Sigmoid colon (tissue), 7 donors: Measurements from ENCODE around the gene CERS6. TPM values are rescaled to one million over a fixed set of nuclear protein-coding genes. Genes with fewer than 3 reads are reported as not detected.

Source experiments
- DNase-seq: peaks from one replicate; pipeline ENCODE4 v3.0.0-alpha.2; 2019
- H3K27ac ChIP-seq, 4 donors: fragments of 200-600 bp; sonication (generic); one replicate each; pipeline ENCODE4 v1.5.1; 2016 to 2019; ENCODE audit warnings: mild to moderate bottlenecking in 1 of 4
- H3K27me3 ChIP-seq, 3 donors: fragments of 200-600 bp; sonication (generic); one replicate each; pipeline ENCODE4 v1.5.1; 2019; ENCODE audit warnings: mild to moderate bottlenecking in 1 of 3
- H3K36me3 ChIP-seq, 4 donors: fragments of 200-600 bp; sonication (generic); one replicate each; pipeline ENCODE4 v1.5.1; 2016 to 2019
- H3K4me1 ChIP-seq, 4 donors: fragments of 200-600 bp; sonication (generic); one replicate each; pipeline ENCODE4 v1.5.1; 2017 to 2019
- H3K4me3 ChIP-seq, 4 donors: fragments of 200-600 bp; sonication (generic); one replicate each; pipeline ENCODE4 v1.5.1; 2017 to 2019; ENCODE audit warnings: mild to moderate bottlenecking in 2 of 4, moderate library complexity in 1 of 4
- H3K9me3 ChIP-seq, 4 donors: fragments of 200-600 bp in 3 of 4; sonication (generic) in 3 of 4; one replicate each; pipeline versions ENCODE4 v1.5.1 to v1.6.1; 2013 to 2019
- EP300 ChIP-seq, 4 donors: sonication (generic); formaldehyde crosslinking; IDR thresholded peaks; one replicate each; pipeline ENCODE4 v1.6.1; 2017; ENCODE audit warnings: antibody characterized with exemption in 4 of 4
- POLR2A ChIP-seq, 2 donors: fragments of 450-650 bp; IDR thresholded peaks; one replicate each; pipeline ENCODE4 v1.6.1; 2016; ENCODE audit warnings: antibody characterized with exemption in 2 of 2, mild to moderate bottlenecking in 2 of 2, moderate library complexity in 2 of 2
- POLR2AphosphoS5 ChIP-seq, 4 donors: sonication (generic); formaldehyde crosslinking; IDR thresholded peaks; one replicate each; pipeline ENCODE4 v1.6.1; 2017; ENCODE audit warnings: antibody characterized with exemption in 4 of 4
- WGBS, 2 donors: extraction: QIAGEN DNeasy Blood & Tissue Kit; methylation state at CpG; one replicate each; pipeline ENCODE4 v1.1.7; 2013; 5-methylcytosine and 5-hydroxymethylcytosine counted together
- intact Hi-C: fragments of 100-400 bp; cut with DNase I; formaldehyde crosslinking; loops from one replicate; pipeline ENCODE4 v1.15.1; 2023
- polyA plus RNA-seq, 3 donors: library from polyadenylated mRNA; stranded (reverse); fragments of 200-250 nt; gene quantifications; one replicate each; pipeline ENCODE4 v1.2.3, GENCODE V29; 2013
- total RNA-seq, 4 donors: library from RNA; depleted of rRNA; stranded (reverse); fragments of >200 nt; gene quantifications; one replicate each; pipeline ENCODE4 v1.1.0, GENCODE V29; 2016
- TF ChIP-seq, protein P1 (sequence below), 4 experiments: fragments of 450-650 bp in 3 of 4; fragments of 200-600 bp in 1 of 4; IDR thresholded peaks; one replicate each; pipeline ENCODE4 v1.5.1; 2016 to 2019; ENCODE audit warnings: antibody characterized with exemption in 4 of 4, mild to moderate bottlenecking in 3 of 4, moderate library complexity in 2 of 4
- donor health status: healthy with polysubstance abuse.
- donor health status: Bipolar disorder and iron deficiency.
- donor health status: healthy.

Gene CERS6
- total and polyA plus RNA-seq, 7 donors: 4.4 to 21.0 (median 11.2) TPM

DNA sequence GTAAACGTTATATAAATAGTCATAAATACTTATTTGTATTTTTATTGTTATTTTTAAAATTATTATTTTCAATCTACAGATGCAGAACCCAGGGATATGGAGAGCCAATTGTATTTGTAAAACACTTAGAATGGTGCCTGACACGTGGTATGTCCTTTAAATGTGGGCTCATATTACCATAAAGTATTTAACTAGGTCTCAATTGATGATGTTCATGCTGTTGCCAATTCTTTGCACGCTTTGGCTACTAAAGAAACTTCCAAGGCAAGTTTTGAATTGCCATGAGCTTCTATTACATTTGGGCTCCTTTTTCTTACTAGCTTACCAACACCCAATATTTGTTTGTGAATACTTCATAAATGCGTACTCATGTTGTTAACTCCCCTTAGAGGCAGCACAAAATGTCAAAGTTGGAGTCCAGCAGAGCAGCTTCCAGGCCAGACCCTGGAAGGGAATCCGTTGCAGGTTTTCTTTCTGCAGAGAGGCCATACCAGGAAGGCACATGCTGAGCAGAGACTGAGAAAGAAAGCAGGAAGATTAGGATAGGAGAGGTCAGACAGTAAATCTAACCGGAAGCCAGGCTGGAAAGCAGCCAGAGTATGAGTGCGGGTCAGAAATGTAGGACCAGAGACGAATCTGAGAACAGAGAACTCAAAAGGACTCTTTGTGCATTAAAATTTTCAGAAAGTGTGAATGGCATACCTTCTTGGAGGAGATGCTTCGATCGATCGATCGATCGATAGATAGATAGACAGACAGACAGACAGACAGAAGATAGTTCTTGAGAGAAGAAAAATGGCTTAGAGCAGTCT is 342.2 kb downstream of the CERS6 start:
- WGBS, 2 donors: 64 to 80% methylated on average over 13 of the region's 13 CpGs

DNA sequence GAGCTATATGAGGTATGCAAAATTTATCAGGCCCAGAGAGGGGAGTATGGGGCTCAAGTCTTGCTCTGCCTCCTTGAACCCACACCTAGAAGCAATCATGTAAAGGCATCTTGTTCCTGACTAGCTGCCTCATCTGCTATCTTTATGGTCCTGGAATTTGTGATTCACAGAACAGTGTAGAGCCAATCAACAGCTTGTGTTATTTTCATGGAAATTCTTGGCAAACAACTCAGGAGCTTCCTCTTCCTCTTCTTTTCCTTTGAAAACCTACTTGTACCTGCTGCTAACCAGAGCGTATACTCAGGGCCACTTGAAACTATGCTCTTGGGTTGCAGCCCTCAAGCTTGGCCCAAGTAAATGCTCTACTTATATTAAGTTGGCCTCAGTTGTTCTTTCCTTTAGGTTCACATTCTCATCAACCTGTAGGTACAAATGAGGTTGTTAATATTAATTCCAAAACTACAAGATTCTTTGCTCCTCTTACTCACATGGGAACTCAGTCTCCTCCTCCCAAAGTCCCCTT is 342.9 kb downstream of the CERS6 start:
- H3K36me3 ChIP-seq: no peaks in the 10 kb centered on the region
- intact Hi-C loops: no loop called here
- no peak overlapping the region for H3K27ac ChIP-seq
- no peaks in the 10 kb centered on the region for H3K9me3 ChIP-seq
- no peak overlapping the region for H3K4me3 ChIP-seq
- no peak for DNase-seq
- 46 to 81% methylated on average over 1 of the region's 1 CpG for WGBS, 2 donors
- TF ChIP-seq POLR2A (IDR thresholded peaks at IDR 0.05) (no peak), EP300 (IDR thresholded peaks at IDR 0.05) (no peak), POLR2AphosphoS5 (IDR thresholded peaks at IDR 0.05) (no peak)
- TF ChIP-seq, protein P1, sequence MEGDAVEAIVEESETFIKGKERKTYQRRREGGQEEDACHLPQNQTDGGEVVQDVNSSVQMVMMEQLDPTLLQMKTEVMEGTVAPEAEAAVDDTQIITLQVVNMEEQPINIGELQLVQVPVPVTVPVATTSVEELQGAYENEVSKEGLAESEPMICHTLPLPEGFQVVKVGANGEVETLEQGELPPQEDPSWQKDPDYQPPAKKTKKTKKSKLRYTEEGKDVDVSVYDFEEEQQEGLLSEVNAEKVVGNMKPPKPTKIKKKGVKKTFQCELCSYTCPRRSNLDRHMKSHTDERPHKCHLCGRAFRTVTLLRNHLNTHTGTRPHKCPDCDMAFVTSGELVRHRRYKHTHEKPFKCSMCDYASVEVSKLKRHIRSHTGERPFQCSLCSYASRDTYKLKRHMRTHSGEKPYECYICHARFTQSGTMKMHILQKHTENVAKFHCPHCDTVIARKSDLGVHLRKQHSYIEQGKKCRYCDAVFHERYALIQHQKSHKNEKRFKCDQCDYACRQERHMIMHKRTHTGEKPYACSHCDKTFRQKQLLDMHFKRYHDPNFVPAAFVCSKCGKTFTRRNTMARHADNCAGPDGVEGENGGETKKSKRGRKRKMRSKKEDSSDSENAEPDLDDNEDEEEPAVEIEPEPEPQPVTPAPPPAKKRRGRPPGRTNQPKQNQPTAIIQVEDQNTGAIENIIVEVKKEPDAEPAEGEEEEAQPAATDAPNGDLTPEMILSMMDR (IDR thresholded peaks at IDR 0.05): no peak
- no peaks in the 10 kb centered on the region for H3K4me1 ChIP-seq
- H3K27me3 ChIP-seq: no peaks in the 10 kb centered on the region

More for the DNA sequence above, 342.2 kb downstream of the CERS6 start:
- H3K4me1 ChIP-seq: no peaks in the 10 kb centered on the region
- no peak overlapping the region for H3K27ac ChIP-seq
- TF ChIP-seq POLR2A (IDR thresholded peaks at IDR 0.05) (no peak), POLR2AphosphoS5 (IDR thresholded peaks at IDR 0.05) (no peak), EP300 (IDR thresholded peaks at IDR 0.05) (no peak)
- TF ChIP-seq, protein P1 (IDR thresholded peaks at IDR 0.05): no peak
- H3K9me3 ChIP-seq: no peaks in the 10 kb centered on the region
- no peak overlapping the region for H3K4me3 ChIP-seq
- H3K36me3 ChIP-seq: no peaks in the 10 kb centered on the region
- intact Hi-C loops: no loop called here
- no peak for DNase-seq
- H3K27me3 ChIP-seq: no peaks in the 10 kb centered on the region

DNA sequence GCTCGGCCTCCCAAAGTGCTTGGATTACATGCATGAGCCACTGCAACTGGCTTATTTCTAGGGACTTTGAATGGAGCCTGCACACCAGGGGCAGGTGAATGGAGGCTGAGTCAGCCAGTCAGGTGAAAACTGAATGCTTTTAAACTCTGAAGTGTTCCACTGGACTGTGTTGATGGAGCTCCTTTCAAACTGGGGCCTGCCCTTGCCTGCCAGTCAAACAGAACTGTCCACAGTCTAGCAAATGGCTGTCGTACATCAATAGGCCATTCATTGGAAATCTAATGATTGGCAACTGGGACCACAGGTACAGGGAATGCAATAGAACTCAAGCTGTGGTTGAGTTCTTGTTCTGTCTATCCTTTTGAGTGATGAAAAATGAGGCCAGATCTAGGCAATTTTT is 345.4 kb downstream of the CERS6 start:
- Histone ChIP-seq H3K36me3 (no peaks in the 10 kb centered on the region), H3K27me3 (no peaks in the 10 kb centered on the region), H3K27ac (peak overlapping the region in 1 of 4 donors; percentile 17), H3K9me3 (no peaks in the 10 kb centered on the region), H3K4me1 (no peaks in the 10 kb centered on the region), H3K4me3 (no peak overlapping the region)
- 47 to 48% methylated on average over 2 of the region's 2 CpGs for WGBS, 2 donors
- intact Hi-C loops: no loop called here
- TF ChIP-seq POLR2A (IDR thresholded peaks at IDR 0.05) (no peak), EP300 (IDR thresholded peaks at IDR 0.05) (no peak), POLR2AphosphoS5 (IDR thresholded peaks at IDR 0.05) (no peak)
- TF ChIP-seq, protein P1 (IDR thresholded peaks at IDR 0.05): no peak
- no peak for DNase-seq

DNA sequence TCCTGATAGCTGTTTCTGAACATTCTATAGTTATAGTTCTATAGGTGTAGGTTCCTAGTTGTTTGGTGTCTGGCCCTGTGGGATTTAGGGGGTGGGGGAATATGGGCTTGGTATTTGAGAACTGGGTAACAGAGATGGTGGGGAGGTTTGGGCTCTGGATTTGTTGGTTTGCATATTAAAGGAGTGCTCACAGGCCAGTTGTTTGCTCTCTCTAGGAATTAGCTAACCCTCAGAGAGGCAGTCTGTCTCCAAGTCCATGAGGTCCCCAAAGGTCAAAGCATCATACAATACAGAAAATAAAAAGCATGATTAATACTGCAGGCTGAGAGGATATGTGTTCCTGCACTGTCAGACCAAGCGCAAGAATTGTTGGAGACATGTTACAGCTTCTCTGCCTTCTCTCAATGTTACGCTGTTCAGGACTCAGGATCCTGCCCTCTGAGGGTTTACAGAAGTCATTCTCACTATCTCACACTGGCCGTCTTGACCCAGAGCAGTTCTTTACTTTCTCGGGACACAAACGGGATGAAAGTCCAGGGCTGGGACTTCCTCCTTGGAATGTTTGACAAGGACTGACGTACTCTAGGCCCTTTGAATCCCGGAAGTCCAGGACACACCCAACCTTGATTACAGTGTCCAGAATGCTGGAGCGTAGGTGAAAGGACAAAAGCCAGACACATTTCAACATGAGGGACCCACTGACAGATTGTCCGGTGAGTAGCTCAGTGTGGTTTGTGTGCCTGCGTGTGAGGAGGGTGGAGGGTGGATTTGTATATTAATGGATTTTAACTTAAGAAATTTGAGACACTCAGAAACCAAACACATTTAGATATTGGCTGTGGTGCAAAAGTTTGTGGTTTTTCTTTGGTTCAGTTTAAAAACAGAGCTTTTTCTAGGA is 346.1 kb downstream of the CERS6 start, which contains the start of gene NOSTRIN:
NOSTRIN (plus strand) TSS at position 677 of the 898 bp plus-strand sequence; CDS start at position 687, 10 bp downstream.
- Histone ChIP-seq H3K9me3 (no peaks in the 10 kb centered on the region), H3K4me1 (no peaks in the 10 kb centered on the region), H3K27me3 (no peaks in the 10 kb centered on the region), H3K36me3 (no peaks in the 10 kb centered on the region), H3K4me3 (peak within 1 kb of the TSS in 2 of 4 donors; percentile 13 to 21), H3K27ac (peak within 1 kb of the TSS in 3 of 4 donors; percentile 32 to 33 (median 33))
- 10 to 53% methylated on average over 10 of the region's 10 CpGs for WGBS, 2 donors
- TF ChIP-seq, protein P1 (IDR thresholded peaks at IDR 0.05): no peak
- TF ChIP-seq POLR2A (IDR thresholded peaks at IDR 0.05) (peak in 1 of 2 donors; percentile 47), POLR2AphosphoS5 (IDR thresholded peaks at IDR 0.05) (peak in 3 of 4 donors; percentile 42 to 56 (median 54)), EP300 (IDR thresholded peaks at IDR 0.05) (no peak)
- no peak for DNase-seq
- intact Hi-C loops: no loop called here
